Panc1 (cell line): ENCODE results near the gene DNAJA4.

ENCODE experiments used
- CTCF ChIP-seq: fragments of 450-650 bp; IDR thresholded peaks from 2 replicates; pipeline ENCODE4 v1.5.1; 2017; ENCODE audit warnings: mild to moderate bottlenecking
- POLR2AphosphoS5 ChIP-seq: IDR thresholded peaks from 2 replicates; pipeline ENCODE4 v1.6.1; 2012; ENCODE audit warnings: mild to moderate bottlenecking, low read depth, low read length, moderate library complexity
- SIN3A ChIP-seq: IDR thresholded peaks from 2 replicates; pipeline ENCODE4 v1.6.1; 2012; ENCODE audit warnings: low read depth, mild to moderate bottlenecking, low read length, moderate library complexity, borderline replicate concordance; ENCODE audit not compliant: insufficient read depth
- TF ChIP-seq, protein P1 (sequence below), 2 experiments: IDR thresholded peaks; 2 replicates each; pipeline ENCODE4 v1.6.1; 2011 to 2012; ENCODE audit warnings: low read depth in 2 of 2, control low read depth in 1 of 2, low read length in 1 of 2, mild to moderate bottlenecking in 1 of 2, moderate library complexity in 1 of 2; ENCODE audit not compliant: insufficient read depth in 1 of 2

- TF ChIP-seq POLR2AphosphoS5 (no peak), CTCF (no peak), SIN3A (no peak)
- TF ChIP-seq, protein P1, sequence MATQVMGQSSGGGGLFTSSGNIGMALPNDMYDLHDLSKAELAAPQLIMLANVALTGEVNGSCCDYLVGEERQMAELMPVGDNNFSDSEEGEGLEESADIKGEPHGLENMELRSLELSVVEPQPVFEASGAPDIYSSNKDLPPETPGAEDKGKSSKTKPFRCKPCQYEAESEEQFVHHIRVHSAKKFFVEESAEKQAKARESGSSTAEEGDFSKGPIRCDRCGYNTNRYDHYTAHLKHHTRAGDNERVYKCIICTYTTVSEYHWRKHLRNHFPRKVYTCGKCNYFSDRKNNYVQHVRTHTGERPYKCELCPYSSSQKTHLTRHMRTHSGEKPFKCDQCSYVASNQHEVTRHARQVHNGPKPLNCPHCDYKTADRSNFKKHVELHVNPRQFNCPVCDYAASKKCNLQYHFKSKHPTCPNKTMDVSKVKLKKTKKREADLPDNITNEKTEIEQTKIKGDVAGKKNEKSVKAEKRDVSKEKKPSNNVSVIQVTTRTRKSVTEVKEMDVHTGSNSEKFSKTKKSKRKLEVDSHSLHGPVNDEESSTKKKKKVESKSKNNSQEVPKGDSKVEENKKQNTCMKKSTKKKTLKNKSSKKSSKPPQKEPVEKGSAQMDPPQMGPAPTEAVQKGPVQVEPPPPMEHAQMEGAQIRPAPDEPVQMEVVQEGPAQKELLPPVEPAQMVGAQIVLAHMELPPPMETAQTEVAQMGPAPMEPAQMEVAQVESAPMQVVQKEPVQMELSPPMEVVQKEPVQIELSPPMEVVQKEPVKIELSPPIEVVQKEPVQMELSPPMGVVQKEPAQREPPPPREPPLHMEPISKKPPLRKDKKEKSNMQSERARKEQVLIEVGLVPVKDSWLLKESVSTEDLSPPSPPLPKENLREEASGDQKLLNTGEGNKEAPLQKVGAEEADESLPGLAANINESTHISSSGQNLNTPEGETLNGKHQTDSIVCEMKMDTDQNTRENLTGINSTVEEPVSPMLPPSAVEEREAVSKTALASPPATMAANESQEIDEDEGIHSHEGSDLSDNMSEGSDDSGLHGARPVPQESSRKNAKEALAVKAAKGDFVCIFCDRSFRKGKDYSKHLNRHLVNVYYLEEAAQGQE (IDR thresholded peaks at IDR 0.05; ENCODE audit: insufficient read depth in 1 of 2, low read depth in 2 of 2, low read length in 1 of 2): no peak
Observed at GRCh38 chr15:78321786-78322185, 57.4 kb downstream of the DNAJA4 start.
